Duodenal mucosa (tissue), 2 donors: Measurements from ENCODE around the gene PPP2R5D.

Experiments used
- H3K27ac ChIP-seq: one replicate; pipeline ENCODE4 v1.7.0; 2013; ENCODE audit warnings: low read depth, low read length
- H3K27me3 ChIP-seq, 2 donors: one replicate each; pipeline ENCODE4 v1.7.0; 2013; ENCODE audit warnings: low read length in 2 of 2, control low read depth in 1 of 2; ENCODE audit not compliant: insufficient read depth in 2 of 2, control insufficient read depth in 1 of 2
- H3K36me3 ChIP-seq, 2 donors: one replicate each; pipeline ENCODE4 v1.7.0; 2013; ENCODE audit warnings: low read length in 2 of 2, control low read depth in 1 of 2; ENCODE audit not compliant: insufficient read depth in 2 of 2, control insufficient read depth in 1 of 2
- H3K4me1 ChIP-seq, 2 donors: one replicate each; pipeline ENCODE4 v1.7.0; 2013; ENCODE audit warnings: low read length in 2 of 2, control low read depth in 1 of 2; ENCODE audit not compliant: insufficient read depth in 2 of 2, control insufficient read depth in 1 of 2
- H3K4me3 ChIP-seq, 2 donors: one replicate each; pipeline ENCODE4 v1.7.0; 2013; ENCODE audit warnings: low read length in 2 of 2, low read depth in 1 of 2
- H3K9ac ChIP-seq, 2 donors: one replicate each; pipeline ENCODE4 v1.7.0; 2013; ENCODE audit warnings: low read length in 2 of 2, low read depth in 1 of 2
- H3K9me3 ChIP-seq, 2 donors: one replicate each; pipeline ENCODE4 v1.7.0; 2013; ENCODE audit warnings: low read length in 2 of 2, control low read depth in 1 of 2; ENCODE audit not compliant: control insufficient read depth in 1 of 2

The PPP2R5D gene

GRCh38 chr6:43061861-43062260, 77.5 kb downstream of the PPP2R5D start:
- peak overlapping the region; percentile 88 to 92 for H3K4me3 ChIP-seq
- H3K27ac ChIP-seq = no peak overlapping the region
- H3K4me1 ChIP-seq = peaks cover 15 to 26% of the 10 kb centered on the region in 2 donors
- H3K9ac ChIP-seq = peak overlapping the region in 1 of 2 donors; percentile 89
- H3K9me3 ChIP-seq = no peaks in the 10 kb centered on the region
- no peaks in the 10 kb centered on the region for H3K27me3 ChIP-seq
- H3K36me3 ChIP-seq = peaks cover 26 to 44% of the 10 kb centered on the region in 2 donors
